ENCODE data around the gene SEC14L2. TPM values are rescaled to one million over a fixed set of nuclear protein-coding genes. Genes with fewer than 3 reads are reported as not detected.

The SEC14L2 gene
- total RNA-seq, 4 donors from 2014 or later = 3.0 to 5.1 (median 4.2) TPM

DNA sequence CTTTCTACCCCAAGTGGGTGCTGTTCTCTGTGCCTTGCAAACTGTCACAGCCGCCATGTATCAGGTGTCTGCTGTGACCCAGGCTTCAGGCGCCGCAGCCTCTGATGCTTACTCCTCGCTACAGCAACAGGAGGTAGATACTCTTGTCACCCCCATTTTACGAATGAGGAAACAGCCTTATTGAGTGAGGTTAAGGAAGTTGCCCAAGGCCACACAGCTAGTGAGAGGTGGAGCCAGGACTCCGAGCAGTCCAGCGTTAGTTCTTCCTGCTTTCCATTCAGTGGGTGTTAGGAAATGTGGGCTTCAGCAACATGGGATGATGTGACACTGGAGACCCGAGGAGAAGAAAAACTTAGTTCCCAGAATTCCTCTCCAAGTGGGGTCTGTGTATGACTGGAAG lies 23.9 kb upstream of the SEC14L2 start:
- in situ Hi-C loops (cut with MboI; ENCODE audit: low sequenced_read_pairs in 4 of 4) = no loop called here
- ATAC-seq (no peak), DNase-seq (no peak)
- peaks cover 0 to 9% of the 10 kb centered on the region in 2 donors for H3K36me3 ChIP-seq
- no peaks in the 10 kb centered on the region for H3K27me3 ChIP-seq
- intact Hi-C loops (cut with DNase I; ENCODE audit: low total_unique reads) = no loop called here
- TF ChIP-seq, protein P1, sequence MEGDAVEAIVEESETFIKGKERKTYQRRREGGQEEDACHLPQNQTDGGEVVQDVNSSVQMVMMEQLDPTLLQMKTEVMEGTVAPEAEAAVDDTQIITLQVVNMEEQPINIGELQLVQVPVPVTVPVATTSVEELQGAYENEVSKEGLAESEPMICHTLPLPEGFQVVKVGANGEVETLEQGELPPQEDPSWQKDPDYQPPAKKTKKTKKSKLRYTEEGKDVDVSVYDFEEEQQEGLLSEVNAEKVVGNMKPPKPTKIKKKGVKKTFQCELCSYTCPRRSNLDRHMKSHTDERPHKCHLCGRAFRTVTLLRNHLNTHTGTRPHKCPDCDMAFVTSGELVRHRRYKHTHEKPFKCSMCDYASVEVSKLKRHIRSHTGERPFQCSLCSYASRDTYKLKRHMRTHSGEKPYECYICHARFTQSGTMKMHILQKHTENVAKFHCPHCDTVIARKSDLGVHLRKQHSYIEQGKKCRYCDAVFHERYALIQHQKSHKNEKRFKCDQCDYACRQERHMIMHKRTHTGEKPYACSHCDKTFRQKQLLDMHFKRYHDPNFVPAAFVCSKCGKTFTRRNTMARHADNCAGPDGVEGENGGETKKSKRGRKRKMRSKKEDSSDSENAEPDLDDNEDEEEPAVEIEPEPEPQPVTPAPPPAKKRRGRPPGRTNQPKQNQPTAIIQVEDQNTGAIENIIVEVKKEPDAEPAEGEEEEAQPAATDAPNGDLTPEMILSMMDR (IDR thresholded peaks at IDR 0.05 in 4 of 5, conservative IDR thresholded peaks at IDR 0.05 in 1 of 5) = no peak
- no peak for TF ChIP-seq POLR2A (IDR thresholded peaks at IDR 0.05)
- H3K4me1 ChIP-seq = no peaks in the 10 kb centered on the region
- H3K27ac ChIP-seq = no peak overlapping the region
- H3K9me3 ChIP-seq = no peaks in the 10 kb centered on the region
- H3K4me3 ChIP-seq = no peak overlapping the region

DNA sequence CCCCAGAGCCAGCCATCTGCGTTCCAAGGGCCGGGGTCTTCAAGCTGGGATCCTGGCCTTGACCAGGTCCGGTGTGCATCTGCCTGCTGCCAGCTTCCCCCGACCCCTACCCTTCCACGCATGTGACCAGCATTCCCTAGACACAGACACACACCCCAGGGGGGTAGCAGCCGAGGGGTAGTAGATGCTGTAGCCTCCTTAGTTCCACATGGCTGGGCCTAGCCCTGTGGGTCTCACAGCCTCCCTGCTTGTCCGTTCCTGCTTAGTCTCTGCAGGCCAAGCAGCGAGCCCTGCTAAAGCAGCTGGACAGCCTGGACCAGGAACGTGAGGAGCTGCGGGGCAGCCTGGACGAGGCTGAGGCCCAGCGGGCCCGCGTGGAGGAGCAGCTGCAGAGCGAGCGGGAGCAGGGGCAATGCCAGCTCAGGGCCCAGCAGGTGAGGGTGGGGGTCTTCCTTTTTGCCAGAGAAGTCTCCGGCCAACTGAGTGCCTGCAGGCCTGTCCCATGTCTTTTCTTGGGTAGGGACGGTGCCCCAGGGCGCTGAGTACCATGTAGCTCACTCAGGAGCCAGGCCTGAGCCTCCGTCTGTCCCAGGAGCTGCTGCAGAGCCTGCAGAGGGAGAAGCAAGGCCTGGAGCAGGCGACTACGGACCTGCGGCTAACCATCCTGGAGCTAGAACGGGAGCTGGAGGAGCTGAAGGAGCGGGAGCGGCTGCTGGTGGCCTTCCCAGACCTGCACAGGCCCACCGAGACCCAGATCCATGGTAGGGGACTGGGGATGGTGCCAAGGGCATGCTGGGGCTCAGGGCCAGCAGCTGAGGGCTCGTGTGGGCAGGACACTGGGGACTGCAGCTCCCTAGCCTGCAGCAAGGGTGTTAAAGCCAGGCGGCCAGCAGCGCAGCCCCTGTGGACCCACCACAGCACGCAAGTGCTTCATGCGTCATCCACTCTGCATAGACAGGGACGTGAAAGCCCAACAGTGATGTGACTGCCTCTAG lies 23.2 kb upstream of the SEC14L2 start:
- Histone ChIP-seq H3K4me1 (no peaks in the 10 kb centered on the region), H3K27me3 (no peaks in the 10 kb centered on the region), H3K27ac (no peak overlapping the region), H3K4me3 (no peak overlapping the region), H3K9me3 (no peaks in the 10 kb centered on the region), H3K36me3 (peaks cover 0 to 10% of the 10 kb centered on the region in 2 donors)
- intact Hi-C loops (cut with DNase I; ENCODE audit: low total_unique reads) = no loop called here
- in situ Hi-C loops (cut with MboI; ENCODE audit: low sequenced_read_pairs in 4 of 4) = no loop called here
- no peak for TF ChIP-seq POLR2A (IDR thresholded peaks at IDR 0.05)
- TF ChIP-seq, protein P1 (IDR thresholded peaks at IDR 0.05 in 4 of 5, conservative IDR thresholded peaks at IDR 0.05 in 1 of 5) = no peak
- no peak for DNase-seq
- no peak for ATAC-seq

DNA sequence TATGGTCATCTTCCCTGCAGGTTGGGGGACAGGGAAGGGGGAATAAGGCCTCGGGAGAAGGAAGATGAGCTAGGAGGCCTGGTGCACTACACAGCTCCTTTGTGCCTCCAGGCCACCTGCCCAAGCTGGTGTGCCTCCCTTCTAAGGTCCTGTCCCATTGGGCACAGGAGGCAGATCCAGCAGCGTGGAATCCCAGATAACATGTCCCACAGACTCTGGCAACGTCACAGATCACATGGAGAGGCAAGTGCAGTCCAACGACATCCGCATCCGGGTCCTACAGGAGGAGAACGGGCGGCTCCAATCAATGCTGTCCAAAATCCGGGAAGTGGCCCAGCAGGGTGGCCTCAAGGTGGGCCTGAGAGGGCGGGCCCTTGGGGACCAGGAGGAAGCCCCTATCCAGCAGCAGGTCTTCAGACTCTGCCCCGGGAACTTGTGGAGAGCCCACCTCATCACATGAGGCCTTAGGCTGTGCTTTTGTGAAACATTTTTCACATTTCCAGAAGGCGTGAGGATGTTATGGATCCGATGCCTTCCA lies 21.4 kb upstream of the SEC14L2 start:
- intact Hi-C loops (cut with DNase I; ENCODE audit: low total_unique reads) (no loop called here), in situ Hi-C loops (cut with MboI; ENCODE audit: low sequenced_read_pairs in 4 of 4) (loop anchor here (25.0 kb wide), 1 partner anchor 263 kb away; no protein-coding TSS in a partner anchor)
- TF ChIP-seq, protein P1 (IDR thresholded peaks at IDR 0.05 in 4 of 5, conservative IDR thresholded peaks at IDR 0.05 in 1 of 5) = no peak
- TF ChIP-seq POLR2A (IDR thresholded peaks at IDR 0.05) = no peak
- DNase-seq (no peak), ATAC-seq (no peak)
- Histone ChIP-seq H3K36me3 (peaks cover 0 to 24% of the 10 kb centered on the region in 2 donors), H3K27me3 (no peaks in the 10 kb centered on the region), H3K9me3 (no peaks in the 10 kb centered on the region), H3K4me3 (no peak overlapping the region), H3K27ac (no peak overlapping the region), H3K4me1 (no peaks in the 10 kb centered on the region)

DNA sequence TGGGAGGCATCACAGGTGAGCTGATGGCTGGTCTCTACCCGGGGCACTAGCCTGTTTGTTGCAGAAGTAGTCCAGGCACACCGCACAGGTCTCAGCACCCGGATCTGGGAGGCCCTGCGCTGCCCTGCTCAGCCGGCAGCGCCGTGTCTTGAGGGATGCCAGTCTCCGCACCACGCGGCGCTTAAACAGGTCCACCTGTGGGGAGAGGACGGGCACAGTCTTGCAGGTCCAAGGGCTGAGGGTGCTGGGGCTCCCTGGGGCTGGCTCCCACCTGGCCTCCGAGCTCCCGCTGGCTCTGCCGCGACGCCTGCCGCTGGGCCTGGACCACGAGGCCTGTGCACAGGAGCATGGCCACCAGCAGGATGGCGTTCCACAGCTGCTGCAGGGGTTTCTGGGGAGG lies 16.8 kb upstream of the SEC14L2 start:
- no peak for ATAC-seq
- no peak overlapping the region for H3K27ac ChIP-seq
- H3K27me3 ChIP-seq = no peaks in the 10 kb centered on the region
- in situ Hi-C loops (cut with MboI; ENCODE audit: low sequenced_read_pairs in 4 of 4) (loop anchor here (10.0 to 25.0 kb wide), 3 partner anchors 95 to 268 kb away; partner anchors contain the start of genes CASTOR1 (in 1 of the 4) and OSM (in 1 of the 4)), intact Hi-C loops (cut with DNase I; ENCODE audit: low total_unique reads) (no loop called here)
- TF ChIP-seq POLR2A (IDR thresholded peaks at IDR 0.05) = no peak
- TF ChIP-seq, protein P1 (IDR thresholded peaks at IDR 0.05 in 4 of 5, conservative IDR thresholded peaks at IDR 0.05 in 1 of 5) = no peak
- peaks cover 0 to 57% of the 10 kb centered on the region in 2 donors for H3K36me3 ChIP-seq
- no peak for DNase-seq
- H3K4me3 ChIP-seq = no peak overlapping the region
- no peaks in the 10 kb centered on the region for H3K9me3 ChIP-seq
- no peaks in the 10 kb centered on the region for H3K4me1 ChIP-seq
